Adipose tissue (tissue), 3 donors: ENCODE results near the gene SLC16A2. TPM values are rescaled to one million over a fixed set of nuclear protein-coding genes. Genes with fewer than 3 reads are reported as not detected.
A peak's percentile ranks its signal among the peaks of the same experiment; 100 is the strongest.

ENCODE experiments used
- H3K27ac ChIP-seq: one replicate; pipeline ENCODE4 v1.5.1; 2013; ENCODE audit warnings: low read depth, low read length
- WGBS, 3 donors: extraction: QIAGEN DNeasy Blood & Tissue Kit; methylation state at CpG; one replicate each; pipeline ENCODE4 v1.1.7; 2013; 5-methylcytosine and 5-hydroxymethylcytosine counted together
- polyA plus RNA-seq, 3 donors: library from polyadenylated mRNA; stranded (reverse); fragments of 200-250 nt; gene quantifications; one replicate each; pipeline ENCODE4 v1.2.3, GENCODE V29; 2013
- donor health status: healthy with polysubstance abuse.
- donor health status: Bipolar disorder and iron deficiency.
- donor health status: healthy.

The SLC16A2 gene
- polyA plus RNA-seq: 1 to 10 TPM; 2.9 to 8.8 (median 8.0) TPM

GRCh38 chrX:74421036-74421739, at the start of gene SLC16A2:
TSS of gene SLC16A2 (plus strand) at chrX:74421493. CDS start at chrX:74421638, 145 bp downstream.
- peak within 1 kb of the TSS; percentile 55 for H3K27ac ChIP-seq
- 0 to 30% (median 0%) methylated on average over 13 to 33 of the region's 33 CpGs for WGBS, 3 donors

GRCh38 chrX:74372272-74372671, 49.0 kb upstream of the SLC16A2 start:
- no peak overlapping the region for H3K27ac ChIP-seq

GRCh38 chrX:74377282-74377681, 44.0 kb upstream of the SLC16A2 start:
- 50 to 77% (median 57%) methylated on average over 1 of the region's 1 CpG for WGBS, 3 donors
- no peak overlapping the region for H3K27ac ChIP-seq

- no peak overlapping the region for H3K27ac ChIP-seq
- WGBS, 3 donors: 21 to 50% (median 27%) methylated on average over 2 of the region's 2 CpGs
These were observed 38.7 kb upstream of the SLC16A2 start for GRCh38 chrX:74382613-74383012.

GRCh38 chrX:74383611-74384010, 37.7 kb upstream of the SLC16A2 start:
- WGBS, 3 donors: 32 to 53% (median 44%) methylated on average over 2 of the region's 2 CpGs
- H3K27ac ChIP-seq: no peak overlapping the region

- WGBS, 3 donors: 73 to 93% (median 85%) methylated on average over 2 of the region's 2 CpGs
- no peak overlapping the region for H3K27ac ChIP-seq
These were observed 32.1 kb upstream of the SLC16A2 start for GRCh38 chrX:74389016-74389722.

- no peak overlapping the region for H3K27ac ChIP-seq
- WGBS, 3 donors: 90 to 95% (median 92%) methylated on average over 1 of the region's 1 CpG
These were observed 25.7 kb upstream of the SLC16A2 start for GRCh38 chrX:74395556-74395955.

- no peak overlapping the region for H3K27ac ChIP-seq
- WGBS, 3 donors: 72 to 96% (median 84%) methylated on average over 2 of the region's 2 CpGs
These were observed 15.3 kb upstream of the SLC16A2 start for GRCh38 chrX:74405973-74406489.

- no peak overlapping the region for H3K27ac ChIP-seq
- WGBS, 3 donors: 71 to 88% (median 86%) methylated on average over 1 of the region's 1 CpG
These were observed 13.0 kb upstream of the SLC16A2 start for GRCh38 chrX:74408304-74408703.

GRCh38 chrX:74419864-74420195, 1.5 kb upstream of the SLC16A2 start:
- 3 to 52% (median 3%) methylated on average over 16 to 20 of the region's 20 CpGs for WGBS, 3 donors
- no peak overlapping the region for H3K27ac ChIP-seq

GRCh38 chrX:74420196-74421035, 877 bp upstream of the SLC16A2 start:
- peak overlapping the region; percentile 55 for H3K27ac ChIP-seq
- 0 to 28% (median 1%) methylated on average over 19 to 54 of the region's 54 CpGs for WGBS, 3 donors

- WGBS, 3 donors: 0 to 41% (median 1%) methylated on average over 38 to 46 of the region's 46 CpGs
- H3K27ac ChIP-seq: no peak overlapping the region
These were observed 553 bp downstream of the SLC16A2 start for GRCh38 chrX:74421740-74422352.

- no peak overlapping the region for H3K27ac ChIP-seq
- WGBS, 3 donors: 14 to 33% (median 28%) methylated on average over 21 to 44 of the region's 44 CpGs
These were observed 1.4 kb downstream of the SLC16A2 start for GRCh38 chrX:74422576-74423288.

- H3K27ac ChIP-seq: no peak overlapping the region
- WGBS, 3 donors: 78 to 93% (median 79%) methylated on average over 4 to 6 of the region's 6 CpGs
These were observed 2.2 kb downstream of the SLC16A2 start for GRCh38 chrX:74423289-74423998.

GRCh38 chrX:74426071-74426470, 4.8 kb downstream of the SLC16A2 start:
- WGBS, 3 donors: 66 to 88% (median 78%) methylated on average over 2 of the region's 2 CpGs
- H3K27ac ChIP-seq: no peak overlapping the region

- H3K27ac ChIP-seq: no peak overlapping the region
- 52 to 87% (median 86%) methylated on average over 2 of the region's 2 CpGs for WGBS, 3 donors
These were observed 5.3 kb downstream of the SLC16A2 start for GRCh38 chrX:74426615-74427014.

GRCh38 chrX:74431797-74432196, 10.5 kb downstream of the SLC16A2 start:
- 29 to 41% (median 35%) methylated on average over 2 of the region's 2 CpGs for WGBS, 3 donors
- H3K27ac ChIP-seq: no peak overlapping the region
